ENCODE measurements around the gene ZNF276. TPM values are rescaled to one million over a fixed set of nuclear protein-coding genes. Genes with fewer than 3 reads are reported as not detected.
"Not testable (repeated sequence)": the region's sequence is repeated elsewhere in the genome, so short reads cannot be mapped to it uniquely, and the experiment has no call there.

The ZNF276 gene, protein sequence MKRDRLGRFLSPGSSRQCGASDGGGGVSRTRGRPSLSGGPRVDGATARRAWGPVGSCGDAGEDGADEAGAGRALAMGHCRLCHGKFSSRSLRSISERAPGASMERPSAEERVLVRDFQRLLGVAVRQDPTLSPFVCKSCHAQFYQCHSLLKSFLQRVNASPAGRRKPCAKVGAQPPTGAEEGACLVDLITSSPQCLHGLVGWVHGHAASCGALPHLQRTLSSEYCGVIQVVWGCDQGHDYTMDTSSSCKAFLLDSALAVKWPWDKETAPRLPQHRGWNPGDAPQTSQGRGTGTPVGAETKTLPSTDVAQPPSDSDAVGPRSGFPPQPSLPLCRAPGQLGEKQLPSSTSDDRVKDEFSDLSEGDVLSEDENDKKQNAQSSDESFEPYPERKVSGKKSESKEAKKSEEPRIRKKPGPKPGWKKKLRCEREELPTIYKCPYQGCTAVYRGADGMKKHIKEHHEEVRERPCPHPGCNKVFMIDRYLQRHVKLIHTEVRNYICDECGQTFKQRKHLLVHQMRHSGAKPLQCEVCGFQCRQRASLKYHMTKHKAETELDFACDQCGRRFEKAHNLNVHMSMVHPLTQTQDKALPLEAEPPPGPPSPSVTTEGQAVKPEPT
- 7.8 and 19.9 TPM in 2 replicates for total RNA-seq (2014; rRNA removed; shearing (Covaris generic))

DNA sequence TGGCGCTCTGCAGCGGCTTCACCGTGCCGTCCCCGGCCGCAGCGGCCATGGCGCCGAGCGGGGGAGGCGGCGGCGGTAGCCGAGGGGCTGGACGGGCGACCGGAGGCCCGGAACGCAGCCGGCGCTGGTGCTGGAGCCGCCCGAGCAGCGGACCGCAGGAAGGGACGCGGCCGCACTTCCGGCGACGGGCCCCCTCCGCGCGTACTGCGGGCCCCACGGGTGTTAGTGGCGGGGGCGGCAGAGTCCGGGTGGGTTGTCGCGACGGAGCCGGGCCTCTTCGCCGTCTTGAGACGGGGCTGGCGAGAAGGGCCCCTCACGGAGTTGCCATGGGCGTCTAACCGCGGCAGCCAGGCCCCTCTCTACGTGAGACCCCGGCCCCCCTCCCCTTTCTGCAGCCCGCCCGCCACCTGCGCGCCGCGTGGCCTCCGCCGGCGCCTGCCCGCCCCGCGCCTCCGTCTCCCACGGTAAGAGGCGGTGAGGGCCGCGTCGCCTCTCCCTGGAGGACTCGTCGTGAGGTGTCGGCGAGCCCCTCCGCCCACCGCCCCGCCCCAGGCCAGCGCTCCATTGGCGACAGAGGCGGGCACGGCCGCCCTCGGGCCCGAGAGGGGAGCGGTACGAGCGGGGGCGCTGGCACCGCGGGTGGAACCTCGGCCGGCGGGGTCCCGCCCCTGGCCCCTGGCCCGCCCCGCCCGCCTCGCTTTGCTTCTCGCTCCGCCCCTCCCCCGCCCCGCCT lies at the start of gene ZNF276, which contains the start of gene VPS9D1:
ZNF276 (plus strand) TSS at position 725 of the 733 bp plus-strand sequence. CDS start 104 bp downstream, outside the sequence.
VPS9D1 (minus strand) TSS at position 86 of the 733 bp plus-strand sequence; CDS start at position 49, 37 bp downstream.
- in situ Hi-C loops (cut with HindIII; ENCODE audit: low sequenced_read_pairs): no loop called here

DNA sequence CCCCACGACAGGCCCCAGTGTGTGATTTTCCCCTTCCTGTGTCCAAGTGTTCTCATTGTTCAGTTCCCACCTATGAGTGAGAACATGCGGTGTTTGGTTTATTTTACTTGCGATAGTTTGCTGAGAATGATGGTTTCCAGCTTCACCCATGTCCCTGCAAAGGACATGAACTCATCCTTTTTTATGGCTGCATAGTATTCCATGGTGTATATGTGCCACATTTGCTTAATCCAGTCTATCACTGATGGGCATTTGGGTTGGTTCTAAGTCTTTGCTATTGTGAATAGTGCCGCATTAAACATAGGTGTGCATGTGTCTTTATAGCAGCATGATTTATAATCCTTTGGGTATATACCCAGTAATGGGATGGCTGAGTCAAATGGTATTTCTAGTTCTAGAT lies 49.8 kb upstream of the ZNF276 start:
- in situ Hi-C loops (cut with HindIII; ENCODE audit: low sequenced_read_pairs); DNase-seq (ENCODE audit: low spot score): not testable (repeated sequence)

More for the DNA sequence above, at the start of gene ZNF276, which contains the start of gene VPS9D1:
- DNase-seq (ENCODE audit: low spot score): peak; percentile 70

DNA sequence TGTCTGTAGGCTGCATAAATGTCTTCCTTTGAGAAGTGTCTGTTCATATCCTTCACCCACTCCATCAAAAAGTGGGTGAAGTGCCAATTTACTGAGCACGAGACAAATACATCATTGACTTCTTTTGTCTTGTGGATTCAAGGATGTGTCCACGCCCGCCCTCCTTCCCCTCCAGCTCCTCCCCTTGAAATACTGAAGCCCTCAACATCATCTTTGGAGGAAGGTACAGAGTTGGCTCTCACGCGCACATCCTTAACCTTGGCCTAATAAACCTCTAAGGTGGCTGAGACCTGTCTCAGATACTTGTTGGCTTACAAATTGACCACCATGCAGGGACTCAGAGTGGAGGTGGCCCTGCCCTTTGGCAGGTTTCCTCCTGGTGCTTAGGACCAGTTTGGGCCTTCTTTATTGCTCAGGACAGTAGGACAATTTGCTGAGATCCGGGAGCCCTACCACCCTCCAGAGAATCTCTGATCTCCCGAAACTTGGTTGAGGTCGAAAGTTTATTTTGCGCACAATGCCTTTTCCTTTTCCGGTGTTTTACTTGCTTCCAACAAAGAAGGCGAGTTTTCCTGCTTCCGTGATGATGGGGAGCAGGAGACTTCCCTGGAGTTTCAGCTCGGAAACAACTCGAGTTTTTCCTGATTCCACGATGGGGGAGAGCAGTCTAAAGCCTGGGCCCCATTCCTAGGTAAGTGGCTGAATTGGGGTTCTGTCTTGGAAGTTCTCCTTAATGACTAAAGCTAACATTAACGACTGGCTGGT lies 49.0 kb upstream of the ZNF276 start:
- DNase-seq (ENCODE audit: low spot score): no peak
- in situ Hi-C loops (cut with HindIII; ENCODE audit: low sequenced_read_pairs): no loop called here

DNA sequence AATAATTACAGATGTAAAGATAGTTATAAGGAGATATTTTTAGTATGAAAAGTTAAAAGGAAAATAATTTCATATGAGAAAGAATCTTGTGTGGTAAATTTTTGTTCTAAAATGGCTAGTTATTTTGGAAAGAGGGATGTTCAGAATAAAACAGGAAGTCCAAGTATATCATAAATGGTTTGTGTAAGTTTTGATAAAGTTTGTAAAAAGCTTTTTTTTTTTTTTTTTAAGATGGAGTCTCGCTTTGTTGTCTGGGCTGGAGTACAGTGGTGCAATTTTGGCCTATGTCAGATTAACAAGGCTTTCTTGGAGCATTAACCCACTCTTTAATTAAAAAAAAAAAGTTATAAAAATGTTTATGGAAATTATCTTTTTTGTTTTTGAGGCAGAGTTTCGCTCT lies 43.1 kb upstream of the ZNF276 start:
- in situ Hi-C loops (cut with HindIII; ENCODE audit: low sequenced_read_pairs): no loop called here
- no peak for DNase-seq (ENCODE audit: low spot score)

DNA sequence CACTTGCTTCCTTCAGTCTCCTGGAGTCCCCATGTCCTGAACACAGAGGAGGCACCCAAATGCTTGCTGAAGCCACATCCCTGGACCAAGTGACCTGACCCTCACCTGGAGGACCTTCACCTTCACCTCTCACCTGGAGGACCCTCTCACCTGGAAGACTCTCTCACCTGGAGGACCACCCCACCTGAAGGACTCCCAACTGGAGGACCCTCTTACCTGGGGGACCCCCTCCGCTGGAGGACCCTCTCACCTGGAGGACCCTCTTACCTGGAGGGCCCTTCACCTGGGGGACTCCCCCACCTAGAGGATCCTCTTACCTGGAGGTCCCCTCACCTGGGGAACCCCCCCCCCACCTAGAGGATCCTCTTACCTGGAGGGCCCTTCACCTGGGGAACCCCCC lies 35.4 kb upstream of the ZNF276 start:
- DNase-seq (ENCODE audit: low spot score): no peak
- in situ Hi-C loops (cut with HindIII; ENCODE audit: low sequenced_read_pairs): no loop called here

DNA sequence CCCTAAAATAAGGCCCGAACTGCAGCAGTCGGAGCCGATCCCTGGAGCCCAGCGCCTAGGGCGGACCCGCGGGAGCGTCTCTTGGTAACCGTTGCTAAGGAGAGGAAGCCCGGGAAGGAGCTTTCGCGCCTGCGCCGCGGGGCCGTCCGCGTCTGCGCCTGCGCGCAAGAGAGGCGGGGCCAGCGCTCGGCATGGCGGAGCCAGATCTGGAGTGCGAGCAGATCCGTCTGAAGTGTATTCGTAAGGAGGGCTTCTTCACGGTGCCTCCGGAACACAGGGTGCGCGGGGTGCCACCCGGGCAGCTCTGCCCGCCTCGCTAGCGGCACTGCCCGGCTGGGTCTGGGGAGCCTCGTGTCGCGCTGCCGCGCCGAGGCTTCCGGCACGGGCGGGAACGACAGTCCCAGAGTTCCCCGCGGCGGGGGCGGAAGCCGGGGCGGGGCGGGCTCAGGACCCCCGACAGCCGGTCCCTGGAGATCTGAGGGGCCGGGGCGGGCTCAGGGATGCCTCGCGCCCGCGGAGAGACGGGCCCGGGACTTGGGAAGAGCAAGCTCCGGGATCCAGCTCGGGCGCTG lies 34.7 kb upstream of the ZNF276 start, which contains the start of gene CDK10:
CDK10 (plus strand) TSS at position 170 of the 572 bp plus-strand sequence; CDS start at position 192, 22 bp downstream.
- in situ Hi-C loops (cut with HindIII; ENCODE audit: low sequenced_read_pairs): no loop called here
- peak; percentile 86 for DNase-seq (ENCODE audit: low spot score)

DNA sequence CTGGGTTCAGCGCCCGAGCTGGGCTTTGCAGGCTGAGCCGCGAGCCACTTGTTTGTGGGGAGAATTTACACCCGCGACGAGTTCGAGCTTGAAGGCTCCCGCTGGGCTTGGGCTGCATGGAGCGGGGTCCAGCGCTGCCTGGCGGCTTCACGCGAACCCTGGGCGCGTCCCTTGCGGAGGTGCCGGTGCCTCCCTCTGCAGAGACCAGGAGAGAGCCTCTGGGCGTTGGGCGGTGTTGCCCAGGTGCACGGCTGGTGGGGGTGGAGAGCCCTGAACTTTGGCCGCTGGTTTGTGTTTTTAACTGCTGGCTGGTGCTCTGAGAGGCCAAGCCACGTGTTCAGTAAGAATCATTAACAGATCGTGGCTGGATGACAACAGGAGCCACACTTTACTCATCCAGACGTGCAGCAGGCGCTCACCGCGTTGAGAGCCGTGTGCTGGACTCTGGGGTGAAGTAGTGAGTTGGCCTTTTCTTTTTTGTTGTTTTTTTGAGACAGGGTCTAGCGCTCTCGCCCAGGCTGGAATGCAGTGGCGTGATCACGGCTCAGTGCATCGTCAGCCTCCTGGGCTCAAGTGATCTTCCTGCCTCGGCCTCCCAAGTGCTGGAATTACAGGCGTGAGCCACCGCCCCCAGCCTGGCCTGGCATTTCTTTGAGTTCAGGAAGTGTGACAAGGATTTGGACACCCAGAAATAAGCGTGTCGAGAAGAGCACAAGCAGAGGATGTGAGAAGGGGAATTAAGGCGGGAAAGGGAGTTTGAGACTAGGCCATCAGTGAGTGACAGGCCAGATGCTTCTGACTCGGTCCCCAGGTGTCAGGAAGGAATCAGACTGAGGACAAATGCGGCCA lies 34.0 kb upstream of the ZNF276 start:
- in situ Hi-C loops (cut with HindIII; ENCODE audit: low sequenced_read_pairs): no loop called here
- no peak for DNase-seq (ENCODE audit: low spot score)

DNA sequence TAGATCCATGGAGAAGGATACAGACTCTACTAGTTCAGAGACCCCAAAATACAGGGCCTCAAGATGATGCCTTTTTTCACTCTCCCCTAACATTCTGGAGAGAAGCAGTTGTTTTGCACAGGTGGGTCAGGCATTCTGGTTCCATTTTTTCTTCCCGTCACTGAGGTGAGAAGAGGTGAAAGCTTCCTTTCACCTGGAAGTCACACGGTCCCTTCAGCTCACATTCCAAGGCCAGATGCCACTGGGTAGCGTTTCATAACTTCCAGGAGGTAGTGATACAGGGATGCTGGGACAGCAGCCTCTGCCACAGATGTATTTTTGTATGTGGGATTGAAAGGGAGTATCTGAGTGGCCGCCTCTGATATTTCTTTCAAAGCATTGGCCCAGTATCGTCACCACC lies 32.9 kb upstream of the ZNF276 start:
- in situ Hi-C loops (cut with HindIII; ENCODE audit: low sequenced_read_pairs): no loop called here

DNA sequence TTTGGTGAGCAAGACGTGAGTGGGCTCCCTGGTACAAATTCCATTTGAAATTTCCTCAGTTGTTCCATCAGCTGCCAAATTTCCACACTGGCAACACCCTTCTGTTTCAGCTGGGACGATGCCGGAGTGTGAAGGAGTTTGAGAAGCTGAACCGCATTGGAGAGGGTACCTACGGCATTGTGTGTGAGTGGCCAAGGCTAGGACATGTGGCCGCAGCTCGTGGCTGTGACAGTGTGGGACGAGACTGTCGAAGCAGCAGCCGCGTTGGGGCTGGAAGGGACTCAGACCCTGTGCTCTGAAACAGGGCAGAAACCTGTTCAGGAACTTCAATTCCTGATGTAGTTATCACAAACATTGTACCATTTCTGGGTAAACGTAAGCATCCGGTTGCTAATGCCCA lies 32.2 kb upstream of the ZNF276 start:
- DNase-seq (ENCODE audit: low spot score): no peak
- in situ Hi-C loops (cut with HindIII; ENCODE audit: low sequenced_read_pairs): no loop called here

More for the DNA sequence above, 32.9 kb upstream of the ZNF276 start:
- DNase-seq (ENCODE audit: low spot score): no peak

DNA sequence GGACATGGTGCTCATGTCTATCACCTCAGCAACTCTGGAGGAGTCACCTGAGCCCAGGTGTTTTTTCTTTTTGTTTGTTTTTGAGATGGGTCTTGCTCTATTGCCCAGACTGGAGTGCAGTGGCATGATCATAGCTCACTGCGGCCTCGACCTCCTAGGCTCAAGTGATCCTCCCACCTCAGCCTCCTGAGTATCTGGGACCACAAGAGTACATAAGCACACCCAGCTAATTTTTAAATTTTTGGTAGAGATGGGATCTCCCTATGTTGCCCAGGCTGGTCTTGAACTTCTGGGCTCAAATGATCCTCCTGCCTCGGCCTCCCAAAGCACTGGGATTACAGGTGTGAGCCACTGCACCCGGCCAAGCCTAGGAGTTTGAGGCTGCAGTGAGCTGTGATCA lies 31.7 kb upstream of the ZNF276 start:
- DNase-seq (ENCODE audit: low spot score); in situ Hi-C loops (cut with HindIII; ENCODE audit: low sequenced_read_pairs): not testable (repeated sequence)

DNA sequence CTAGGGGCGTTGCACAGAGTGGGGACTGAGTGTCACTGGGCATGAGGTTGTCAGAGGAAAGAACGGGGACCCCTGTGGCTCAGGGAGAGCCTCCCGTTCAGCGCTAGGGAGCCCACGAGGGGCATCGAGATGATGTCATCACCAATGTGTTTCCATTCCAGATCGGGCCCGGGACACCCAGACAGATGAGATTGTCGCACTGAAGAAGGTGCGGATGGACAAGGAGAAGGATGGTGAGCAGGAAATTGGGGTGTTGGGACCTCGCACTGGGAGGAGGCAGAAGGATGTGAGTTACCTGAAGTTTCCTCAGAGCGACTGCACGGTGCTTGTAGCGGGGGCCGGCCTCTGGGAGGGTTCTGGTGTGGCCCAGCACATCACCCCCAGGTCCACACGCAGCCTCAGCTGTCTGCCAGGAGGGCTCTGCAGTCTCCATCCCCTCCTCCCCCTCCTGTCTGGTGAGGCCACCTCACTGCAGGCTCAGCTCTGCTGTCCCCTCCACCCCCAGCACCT lies 30.9 kb upstream of the ZNF276 start:
- no peak for DNase-seq (ENCODE audit: low spot score)
- in situ Hi-C loops (cut with HindIII; ENCODE audit: low sequenced_read_pairs): no loop called here

DNA sequence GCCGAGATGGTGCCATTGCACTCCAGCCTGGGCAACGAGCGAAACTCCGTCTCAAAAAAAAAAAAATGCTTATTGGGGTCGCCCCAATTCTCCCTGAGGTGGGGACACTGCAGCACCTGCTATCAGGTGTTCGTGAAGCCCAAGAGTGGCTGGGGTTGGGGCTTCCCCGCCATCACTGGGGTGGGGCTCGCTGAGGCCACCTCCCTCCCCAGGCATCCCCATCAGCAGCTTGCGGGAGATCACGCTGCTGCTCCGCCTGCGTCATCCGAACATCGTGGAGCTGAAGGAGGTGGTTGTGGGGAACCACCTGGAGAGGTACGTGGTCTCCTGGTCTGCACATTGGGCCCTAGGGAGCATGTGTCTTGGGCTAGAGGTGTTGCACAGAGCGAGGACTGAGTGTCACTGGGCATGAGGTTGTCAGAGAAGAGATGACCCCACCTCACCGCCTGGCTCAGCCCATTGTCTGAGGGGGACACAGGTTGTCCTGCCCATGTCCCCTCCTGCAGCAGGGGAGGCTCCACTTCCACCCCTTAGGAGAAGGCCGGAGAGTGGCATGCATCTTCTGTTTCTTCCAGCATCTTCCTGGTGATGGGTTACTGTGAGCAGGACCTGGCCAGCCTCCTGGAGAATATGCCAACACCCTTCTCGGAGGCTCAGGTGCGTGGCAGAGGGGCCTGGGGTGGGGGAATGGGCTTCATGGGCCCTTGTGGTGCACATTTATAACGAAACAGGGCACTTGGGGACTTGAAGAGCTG lies 29.9 kb upstream of the ZNF276 start:
- in situ Hi-C loops (cut with HindIII; ENCODE audit: low sequenced_read_pairs): no loop called here
- DNase-seq (ENCODE audit: low spot score): no peak

DNA sequence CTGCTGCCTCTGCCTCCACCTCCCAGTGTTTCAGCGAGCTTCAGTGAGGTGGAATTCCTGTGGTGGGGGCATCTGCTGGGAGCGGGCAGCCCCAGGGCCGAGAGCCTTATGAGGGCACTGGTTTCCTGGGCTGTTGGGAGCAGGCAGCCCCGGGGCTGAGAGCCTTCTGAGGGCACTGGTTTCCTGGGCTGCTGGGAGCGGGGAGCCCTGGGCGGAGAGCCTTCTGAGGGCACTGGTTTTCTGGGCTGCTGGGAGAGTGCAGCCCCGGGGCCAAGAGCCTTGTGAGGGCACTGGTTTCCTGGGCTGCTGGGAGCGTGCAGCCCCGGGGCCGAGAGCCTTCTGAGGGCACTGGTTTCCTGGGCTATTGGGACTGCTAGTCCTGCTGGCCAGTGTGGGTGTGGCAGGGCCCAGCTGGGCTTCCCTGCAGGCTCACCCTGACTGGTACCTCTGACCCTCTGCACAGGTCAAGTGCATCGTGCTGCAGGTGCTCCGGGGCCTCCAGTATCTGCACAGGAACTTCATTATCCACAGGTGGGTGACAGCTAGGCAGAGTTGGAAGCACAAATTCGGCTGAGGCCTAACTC lies 29.3 kb upstream of the ZNF276 start:
- no peak for DNase-seq (ENCODE audit: low spot score)

DNA sequence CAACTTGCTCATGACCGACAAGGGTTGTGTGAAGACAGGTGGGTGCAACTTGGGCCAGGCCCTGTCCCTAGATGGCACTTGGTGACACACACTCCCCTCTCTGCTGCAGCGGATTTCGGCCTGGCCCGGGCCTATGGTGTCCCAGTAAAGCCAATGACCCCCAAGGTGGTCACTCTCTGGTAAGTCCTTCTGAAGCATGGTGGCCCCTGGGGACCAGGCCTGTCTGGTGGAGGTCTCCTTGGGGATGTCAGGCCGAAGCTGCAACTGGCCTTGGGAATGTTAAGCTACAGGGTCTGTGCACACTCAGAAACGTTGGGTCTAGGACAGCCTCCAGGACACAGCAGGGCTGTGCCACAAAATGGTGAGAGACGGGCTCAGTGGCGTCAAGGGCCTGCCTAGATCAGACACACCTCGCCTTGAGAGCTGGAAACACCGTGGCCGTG lies 28.0 kb upstream of the ZNF276 start:
- DNase-seq (ENCODE audit: low spot score): no peak
- in situ Hi-C loops (cut with HindIII; ENCODE audit: low sequenced_read_pairs): no loop called here

More for the DNA sequence above, 29.3 kb upstream of the ZNF276 start:
- in situ Hi-C loops (cut with HindIII; ENCODE audit: low sequenced_read_pairs): no loop called here

DNA sequence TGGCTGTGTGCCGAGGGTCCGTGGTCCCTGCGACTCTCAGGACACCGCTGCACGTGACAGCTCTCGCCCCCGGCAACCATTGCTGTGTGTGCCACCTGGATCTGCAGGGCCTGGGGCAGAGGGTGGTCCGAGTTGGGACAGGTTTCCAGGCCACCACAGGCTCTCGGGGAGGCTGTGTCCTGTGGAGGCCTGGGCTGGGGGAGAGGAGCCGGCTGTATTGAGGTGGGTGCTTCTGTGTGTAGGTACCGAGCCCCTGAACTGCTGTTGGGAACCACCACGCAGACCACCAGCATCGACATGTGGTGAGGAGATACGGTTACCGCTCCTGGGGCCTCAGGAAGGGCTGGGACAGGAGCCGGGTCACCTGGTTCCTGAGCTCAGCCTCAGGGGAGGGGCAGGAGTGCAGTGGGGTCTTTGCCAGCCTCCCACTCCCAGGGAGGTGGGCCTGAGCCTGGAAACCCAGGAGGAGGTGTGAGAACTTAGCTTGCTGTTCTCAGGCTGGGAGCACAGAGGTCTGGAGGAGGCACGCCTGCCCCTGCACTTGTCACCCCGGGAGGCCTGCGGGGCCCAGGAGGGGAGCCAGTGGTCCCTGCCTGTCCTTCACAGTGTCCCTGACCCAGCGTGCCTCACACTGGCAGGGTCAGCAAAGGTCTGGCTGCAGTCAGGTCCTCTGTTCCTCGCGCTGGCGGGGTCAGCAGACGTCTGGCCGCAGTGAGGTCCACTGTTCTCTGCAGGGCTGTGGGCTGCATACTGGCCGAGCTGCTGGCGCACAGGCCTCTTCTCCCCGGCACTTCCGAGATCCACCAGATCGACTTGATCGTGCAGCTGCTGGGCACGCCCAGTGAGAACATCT lies 27.2 kb upstream of the ZNF276 start:
- in situ Hi-C loops (cut with HindIII; ENCODE audit: low sequenced_read_pairs): no loop called here
- no peak for DNase-seq (ENCODE audit: low spot score)

DNA sequence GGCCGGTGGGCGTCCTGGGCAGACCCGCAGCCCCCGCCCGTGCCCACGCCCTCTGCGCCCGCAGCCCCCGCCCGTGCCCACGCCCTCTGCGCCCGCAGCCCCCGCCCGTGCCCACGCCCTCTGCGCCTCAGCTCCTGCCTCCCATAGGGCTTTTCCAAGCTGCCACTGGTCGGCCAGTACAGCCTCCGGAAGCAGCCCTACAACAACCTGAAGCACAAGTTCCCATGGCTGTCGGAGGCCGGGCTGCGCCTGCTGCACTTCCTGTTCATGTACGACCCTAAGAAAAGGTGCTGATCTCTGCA lies 26.6 kb upstream of the ZNF276 start:
- in situ Hi-C loops (cut with HindIII; ENCODE audit: low sequenced_read_pairs): not testable (repeated sequence)

More for the DNA sequence above, 26.6 kb upstream of the ZNF276 start:
- DNase-seq (ENCODE audit: low spot score): not testable (repeated sequence)
